Measurements from ENCODE around the gene DNMT1. TPM values are rescaled to one million over a fixed set of nuclear protein-coding genes. Genes with fewer than 3 reads are reported as not detected.

Gene DNMT1
- total RNA-seq, 3 donors from 2014 or later: 30.6 to 55.1 (median 55.0) TPM

GRCh38 chr19:10134040-10134439, 60.7 kb downstream of the DNMT1 start:
- DNase-seq (ENCODE audit: low spot score in 2 of 2): no peak
- Histone ChIP-seq H3K4me3 (no peak overlapping the region), H3K27ac (no peak overlapping the region), H3K4me1 (no peaks in the 10 kb centered on the region), H3K9me3 (no peaks in the 10 kb centered on the region), H3K36me3 (peaks cover 4% of the 10 kb centered on the region), H3K27me3 (no peaks in the 10 kb centered on the region)
- TF ChIP-seq POLR2AphosphoS5 (IDR thresholded peaks at IDR 0.05): no peak
- TF ChIP-seq CTCF (IDR thresholded peaks at IDR 0.05): no peak
- no peak for TF ChIP-seq POLR2A (IDR thresholded peaks at IDR 0.05)
- intact Hi-C loops (cut with DNase I; ENCODE audit: low total_unique reads): no loop called here

- Histone ChIP-seq H3K36me3 (peaks cover 4% of the 10 kb centered on the region), H3K27ac (no peak overlapping the region), H3K4me1 (no peaks in the 10 kb centered on the region), H3K27me3 (no peaks in the 10 kb centered on the region), H3K4me3 (no peak overlapping the region), H3K9me3 (no peaks in the 10 kb centered on the region)
- TF ChIP-seq POLR2A (IDR thresholded peaks at IDR 0.05): no peak
- TF ChIP-seq POLR2AphosphoS5 (IDR thresholded peaks at IDR 0.05): no peak
- TF ChIP-seq CTCF (IDR thresholded peaks at IDR 0.05): no peak
- intact Hi-C loops (cut with DNase I; ENCODE audit: low total_unique reads): no loop called here
- DNase-seq (ENCODE audit: low spot score in 2 of 2): no peak
Observed at GRCh38 chr19:10133596-10133995, 61.2 kb downstream of the DNMT1 start.

GRCh38 chr19:10132905-10133304, 61.8 kb downstream of the DNMT1 start:
- Histone ChIP-seq H3K4me3 (no peak overlapping the region), H3K4me1 (no peaks in the 10 kb centered on the region), H3K36me3 (peaks cover 4% of the 10 kb centered on the region), H3K27me3 (no peaks in the 10 kb centered on the region), H3K27ac (no peak overlapping the region), H3K9me3 (no peaks in the 10 kb centered on the region)
- DNase-seq (ENCODE audit: low spot score in 2 of 2): no peak
- intact Hi-C loops (cut with DNase I; ENCODE audit: low total_unique reads): no loop called here
- TF ChIP-seq POLR2AphosphoS5 (IDR thresholded peaks at IDR 0.05): no peak
- TF ChIP-seq POLR2A (IDR thresholded peaks at IDR 0.05): no peak
- TF ChIP-seq CTCF (IDR thresholded peaks at IDR 0.05): no peak

- no peaks in the 10 kb centered on the region for H3K36me3 ChIP-seq
- intact Hi-C loops (cut with DNase I; ENCODE audit: low total_unique reads): no loop called here
- DNase-seq (ENCODE audit: low spot score in 2 of 2): no peak
- no peaks in the 10 kb centered on the region for H3K4me1 ChIP-seq
- H3K4me3 ChIP-seq: no peak overlapping the region
- H3K27ac ChIP-seq: no peak overlapping the region
- H3K9me3 ChIP-seq: no peaks in the 10 kb centered on the region
- no peak for TF ChIP-seq POLR2AphosphoS5 (IDR thresholded peaks at IDR 0.05)
- TF ChIP-seq CTCF (IDR thresholded peaks at IDR 0.05): no peak
- TF ChIP-seq POLR2A (IDR thresholded peaks at IDR 0.05): no peak
- H3K27me3 ChIP-seq: no peaks in the 10 kb centered on the region
Observed at GRCh38 chr19:10126213-10126639, 68.5 kb downstream of the DNMT1 start.

- Histone ChIP-seq H3K36me3 (no peaks in the 10 kb centered on the region), H3K4me1 (no peaks in the 10 kb centered on the region), H3K4me3 (no peak overlapping the region), H3K27ac (no peak overlapping the region), H3K9me3 (no peaks in the 10 kb centered on the region), H3K27me3 (no peaks in the 10 kb centered on the region)
- TF ChIP-seq CTCF (IDR thresholded peaks at IDR 0.05) (no peak), POLR2AphosphoS5 (IDR thresholded peaks at IDR 0.05) (no peak), POLR2A (IDR thresholded peaks at IDR 0.05) (no peak)
- intact Hi-C loops (cut with DNase I; ENCODE audit: low total_unique reads): no loop called here
- DNase-seq (ENCODE audit: low spot score in 2 of 2): no peak
Observed at GRCh38 chr19:10124429-10124828, 70.3 kb downstream of the DNMT1 start.

Data from breast epithelium (tissue), 4 donors.